IMR-90 (cell line): ENCODE results near the gene FCMR.

Experiments used
- CEBPB ChIP-seq: IDR thresholded peaks from 2 replicates; pipeline ENCODE4 v1.6.1; 2012; ENCODE audit warnings: low read depth, low read length, improper control_type of control experiment
- CHD1 ChIP-seq: IDR thresholded peaks from 2 replicates; pipeline ENCODE4 v1.6.1; 2012; ENCODE audit warnings: low read depth, low read length, improper control_type of control experiment
- FOS ChIP-seq: fragments of 150-350 bp; IDR thresholded peaks from 2 replicates; pipeline ENCODE4 v1.6.1; 2016; ENCODE audit warnings: low read depth, low read length
- MAFK ChIP-seq: IDR thresholded peaks from 2 replicates; pipeline ENCODE4 v1.6.1; 2012; ENCODE audit warnings: low read depth, low read length, improper control_type of control experiment
- MXI1 ChIP-seq: IDR thresholded peaks from 2 replicates; pipeline ENCODE4 v1.6.1; 2012; ENCODE audit warnings: low read depth, mild to moderate bottlenecking, low read length, moderate library complexity, borderline replicate concordance
- NFE2L2 ChIP-seq: fragments of 150-350 bp; IDR thresholded peaks from 2 replicates; pipeline ENCODE4 v1.6.1; 2016; ENCODE audit warnings: low read depth, mild to moderate bottlenecking, low read length
- POLR2A ChIP-seq: IDR thresholded peaks from 2 replicates; pipeline ENCODE4 v1.6.1; 2012; ENCODE audit warnings: mild to moderate bottlenecking, low read depth, low read length
- RAD21 ChIP-seq: IDR thresholded peaks from 2 replicates; pipeline ENCODE4 v1.6.1; 2012; ENCODE audit warnings: low read length, improper control_type of control experiment
- RCOR1 ChIP-seq: IDR thresholded peaks from 2 replicates; pipeline ENCODE4 v1.6.1; 2012; ENCODE audit warnings: mild to moderate bottlenecking, low read length, improper control_type of control experiment; ENCODE audit not compliant: insufficient replicate concordance
- RFX5 ChIP-seq: IDR thresholded peaks from 2 replicates; pipeline ENCODE4 v1.8.0; 2012; ENCODE audit warnings: low read depth, mild to moderate bottlenecking, low read length, moderate library complexity
- SMC3 ChIP-seq: fragments of 150-350 bp; IDR thresholded peaks from 2 replicates; pipeline ENCODE4 v1.6.1; 2016; ENCODE audit warnings: low read depth, mild to moderate bottlenecking, antibody characterized with exemption, low read length, moderate library complexity
- TF ChIP-seq, protein P1 (sequence below): conservative IDR thresholded peaks from 2 replicates; pipeline ENCODE4 v1.5.1; 2012; ENCODE audit warnings: mild to moderate bottlenecking, low read depth, low read length, improper control_type of control experiment
- TF ChIP-seq, protein P2 (sequence below): fragments of 150-350 bp; IDR thresholded peaks from 2 replicates; pipeline ENCODE4 v1.6.1; 2017; ENCODE audit warnings: mild to moderate bottlenecking, antibody characterized with exemption, low read length, low read depth
- TF ChIP-seq, protein P3 (sequence below): fragments of 150-350 bp; IDR thresholded peaks from 2 replicates; pipeline ENCODE4 v1.6.1; 2016; ENCODE audit warnings: low read depth, mild to moderate bottlenecking, low read length, moderate library complexity, borderline replicate concordance

DNA sequence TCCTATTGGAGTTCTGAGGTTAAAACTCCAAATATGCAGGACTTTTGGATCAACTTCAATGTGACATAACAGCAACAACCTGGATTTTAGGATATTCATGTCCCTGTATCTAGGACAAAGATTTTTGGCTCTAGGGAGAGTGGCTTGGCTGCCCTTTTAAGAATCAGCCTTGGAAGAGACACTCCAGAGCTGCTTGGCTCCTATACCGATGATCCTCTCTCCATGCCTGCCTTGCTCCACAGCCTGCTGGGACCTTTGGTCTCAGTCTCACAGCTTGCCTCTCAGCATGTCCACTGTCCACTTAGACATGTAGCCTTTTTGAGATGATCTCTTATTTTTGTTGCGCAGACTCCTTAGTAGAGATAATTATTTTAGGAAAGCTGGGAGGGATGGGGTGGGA lies 4.5 kb upstream of the FCMR start:
- no peak for TF ChIP-seq MXI1
- no peak for TF ChIP-seq NFE2L2
- TF ChIP-seq, protein P1, sequence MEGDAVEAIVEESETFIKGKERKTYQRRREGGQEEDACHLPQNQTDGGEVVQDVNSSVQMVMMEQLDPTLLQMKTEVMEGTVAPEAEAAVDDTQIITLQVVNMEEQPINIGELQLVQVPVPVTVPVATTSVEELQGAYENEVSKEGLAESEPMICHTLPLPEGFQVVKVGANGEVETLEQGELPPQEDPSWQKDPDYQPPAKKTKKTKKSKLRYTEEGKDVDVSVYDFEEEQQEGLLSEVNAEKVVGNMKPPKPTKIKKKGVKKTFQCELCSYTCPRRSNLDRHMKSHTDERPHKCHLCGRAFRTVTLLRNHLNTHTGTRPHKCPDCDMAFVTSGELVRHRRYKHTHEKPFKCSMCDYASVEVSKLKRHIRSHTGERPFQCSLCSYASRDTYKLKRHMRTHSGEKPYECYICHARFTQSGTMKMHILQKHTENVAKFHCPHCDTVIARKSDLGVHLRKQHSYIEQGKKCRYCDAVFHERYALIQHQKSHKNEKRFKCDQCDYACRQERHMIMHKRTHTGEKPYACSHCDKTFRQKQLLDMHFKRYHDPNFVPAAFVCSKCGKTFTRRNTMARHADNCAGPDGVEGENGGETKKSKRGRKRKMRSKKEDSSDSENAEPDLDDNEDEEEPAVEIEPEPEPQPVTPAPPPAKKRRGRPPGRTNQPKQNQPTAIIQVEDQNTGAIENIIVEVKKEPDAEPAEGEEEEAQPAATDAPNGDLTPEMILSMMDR, result no peak
- no peak for TF ChIP-seq POLR2A
- no peak for TF ChIP-seq FOS
- no peak for TF ChIP-seq RAD21
- TF ChIP-seq RCOR1, result no peak
- no peak for TF ChIP-seq MAFK
- TF ChIP-seq, protein P2, sequence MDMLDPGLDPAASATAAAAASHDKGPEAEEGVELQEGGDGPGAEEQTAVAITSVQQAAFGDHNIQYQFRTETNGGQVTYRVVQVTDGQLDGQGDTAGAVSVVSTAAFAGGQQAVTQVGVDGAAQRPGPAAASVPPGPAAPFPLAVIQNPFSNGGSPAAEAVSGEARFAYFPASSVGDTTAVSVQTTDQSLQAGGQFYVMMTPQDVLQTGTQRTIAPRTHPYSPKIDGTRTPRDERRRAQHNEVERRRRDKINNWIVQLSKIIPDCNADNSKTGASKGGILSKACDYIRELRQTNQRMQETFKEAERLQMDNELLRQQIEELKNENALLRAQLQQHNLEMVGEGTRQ, result no peak
- TF ChIP-seq SMC3, result no peak
- no peak for TF ChIP-seq CEBPB
- TF ChIP-seq, protein P3, sequence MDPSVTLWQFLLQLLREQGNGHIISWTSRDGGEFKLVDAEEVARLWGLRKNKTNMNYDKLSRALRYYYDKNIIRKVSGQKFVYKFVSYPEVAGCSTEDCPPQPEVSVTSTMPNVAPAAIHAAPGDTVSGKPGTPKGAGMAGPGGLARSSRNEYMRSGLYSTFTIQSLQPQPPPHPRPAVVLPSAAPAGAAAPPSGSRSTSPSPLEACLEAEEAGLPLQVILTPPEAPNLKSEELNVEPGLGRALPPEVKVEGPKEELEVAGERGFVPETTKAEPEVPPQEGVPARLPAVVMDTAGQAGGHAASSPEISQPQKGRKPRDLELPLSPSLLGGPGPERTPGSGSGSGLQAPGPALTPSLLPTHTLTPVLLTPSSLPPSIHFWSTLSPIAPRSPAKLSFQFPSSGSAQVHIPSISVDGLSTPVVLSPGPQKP, result no peak
- no peak for TF ChIP-seq CHD1
- no peak for TF ChIP-seq RFX5
